AG10803 (cell line): ENCODE data around the gene ABCG1.

Experiments used
- DNase-seq: peaks from one replicate; pipeline ENCODE4 v3.0.0; 2010; ENCODE audit warnings: low read depth
- H3K4me3 ChIP-seq: 2 replicates; pipeline ENCODE4 v1.5.1; 2011; ENCODE audit warnings: mild to moderate bottlenecking, low read length, control low read depth
- TF ChIP-seq, protein P1 (sequence below): conservative IDR thresholded peaks from 2 replicates; pipeline ENCODE4 v1.5.1; 2011; ENCODE audit warnings: mild to moderate bottlenecking, low read length, control low read depth, inconsistent platforms

The ABCG1 gene

DNA sequence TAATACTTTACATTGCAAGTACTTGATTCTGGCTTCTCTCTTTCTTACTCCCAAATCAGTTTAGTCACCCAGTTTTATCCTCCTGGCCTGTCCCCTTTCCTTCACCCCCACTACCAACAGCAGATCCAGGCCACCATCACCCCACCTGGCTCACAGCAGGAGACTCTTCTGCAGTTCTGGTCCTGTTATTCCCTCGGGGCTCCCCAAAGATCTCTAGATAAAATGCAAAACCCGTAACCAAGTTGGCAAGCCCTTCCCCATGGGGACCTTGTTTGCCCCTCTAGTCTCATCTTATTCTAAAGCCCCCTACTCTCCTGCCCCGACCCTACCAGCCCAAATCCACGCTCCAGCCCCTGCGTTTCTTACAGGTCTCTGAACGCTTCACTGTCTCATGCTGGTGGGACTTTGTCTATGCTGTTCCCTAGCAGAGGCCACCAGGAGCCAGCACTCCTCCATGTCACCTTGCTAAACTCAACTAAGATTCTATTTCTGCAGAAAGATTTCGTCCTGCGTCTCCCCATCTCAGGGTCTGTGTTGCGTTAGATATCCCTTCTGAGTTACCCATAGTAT, 4.0 kb downstream of the ABCG1 start:
- no peak overlapping the region for H3K4me3 ChIP-seq
- no peak for DNase-seq
- TF ChIP-seq, protein P1, sequence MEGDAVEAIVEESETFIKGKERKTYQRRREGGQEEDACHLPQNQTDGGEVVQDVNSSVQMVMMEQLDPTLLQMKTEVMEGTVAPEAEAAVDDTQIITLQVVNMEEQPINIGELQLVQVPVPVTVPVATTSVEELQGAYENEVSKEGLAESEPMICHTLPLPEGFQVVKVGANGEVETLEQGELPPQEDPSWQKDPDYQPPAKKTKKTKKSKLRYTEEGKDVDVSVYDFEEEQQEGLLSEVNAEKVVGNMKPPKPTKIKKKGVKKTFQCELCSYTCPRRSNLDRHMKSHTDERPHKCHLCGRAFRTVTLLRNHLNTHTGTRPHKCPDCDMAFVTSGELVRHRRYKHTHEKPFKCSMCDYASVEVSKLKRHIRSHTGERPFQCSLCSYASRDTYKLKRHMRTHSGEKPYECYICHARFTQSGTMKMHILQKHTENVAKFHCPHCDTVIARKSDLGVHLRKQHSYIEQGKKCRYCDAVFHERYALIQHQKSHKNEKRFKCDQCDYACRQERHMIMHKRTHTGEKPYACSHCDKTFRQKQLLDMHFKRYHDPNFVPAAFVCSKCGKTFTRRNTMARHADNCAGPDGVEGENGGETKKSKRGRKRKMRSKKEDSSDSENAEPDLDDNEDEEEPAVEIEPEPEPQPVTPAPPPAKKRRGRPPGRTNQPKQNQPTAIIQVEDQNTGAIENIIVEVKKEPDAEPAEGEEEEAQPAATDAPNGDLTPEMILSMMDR = no peak

DNA sequence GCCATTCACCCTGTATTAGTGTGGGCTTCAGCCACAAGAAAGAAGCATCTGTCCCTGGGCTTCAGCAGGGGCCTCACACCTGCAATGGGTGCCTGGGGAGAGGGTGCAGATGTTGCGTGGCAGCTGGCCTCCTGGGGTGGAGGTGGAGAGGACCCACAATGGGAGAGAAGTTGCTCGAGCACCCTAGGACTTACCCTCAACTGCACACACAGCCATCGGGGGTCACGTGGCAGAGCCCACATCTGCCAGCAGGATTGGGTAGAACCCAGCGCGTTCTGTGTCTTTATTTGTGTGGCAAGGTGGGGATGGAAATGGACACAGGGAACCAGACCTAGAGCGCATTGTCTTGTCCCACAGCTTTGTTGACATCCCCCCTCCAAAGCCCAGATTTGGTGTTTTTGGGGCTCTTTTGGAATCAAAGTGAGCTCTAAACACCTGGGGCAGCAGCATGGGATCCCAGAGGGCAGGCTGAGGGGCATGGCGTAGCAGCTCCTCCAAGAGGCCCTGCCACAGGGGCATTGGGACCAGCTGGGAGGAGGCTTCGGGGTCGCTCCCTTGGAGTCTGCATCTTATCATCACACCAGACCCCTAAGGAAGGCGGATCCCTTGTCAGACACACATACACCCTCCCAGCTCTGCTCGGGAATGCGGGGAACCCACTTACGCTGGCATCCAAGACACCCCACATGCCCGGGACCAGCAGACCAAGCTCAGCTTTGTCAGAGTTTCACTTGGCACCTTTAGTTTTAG, 5.1 kb downstream of the ABCG1 start:
- DNase-seq = no peak
- TF ChIP-seq, protein P1 = no peak

DNA sequence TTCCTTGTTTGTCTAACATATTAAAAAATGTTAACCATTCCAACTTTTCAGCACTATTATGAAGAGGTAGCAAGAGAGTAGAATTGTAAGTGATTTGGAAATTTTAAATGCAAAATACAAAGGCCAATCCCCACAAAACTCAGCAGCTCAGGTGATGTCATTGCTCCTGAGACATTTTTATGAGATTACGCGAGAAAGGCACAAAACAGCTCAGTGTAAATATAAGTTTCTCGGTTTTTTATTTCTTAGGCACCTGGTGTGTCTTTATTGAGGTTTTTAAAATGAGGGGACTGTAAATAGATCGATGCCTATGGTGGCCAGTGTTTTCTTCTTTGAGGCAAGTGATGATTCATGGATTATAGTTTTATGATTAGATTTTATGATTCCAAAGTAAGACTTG, 6.1 kb downstream of the ABCG1 start:
- no peak for DNase-seq
- TF ChIP-seq, protein P1 = no peak
- H3K4me3 ChIP-seq = no peak overlapping the region

More for the DNA sequence above, 5.1 kb downstream of the ABCG1 start:
- H3K4me3 ChIP-seq = no peak overlapping the region

DNA sequence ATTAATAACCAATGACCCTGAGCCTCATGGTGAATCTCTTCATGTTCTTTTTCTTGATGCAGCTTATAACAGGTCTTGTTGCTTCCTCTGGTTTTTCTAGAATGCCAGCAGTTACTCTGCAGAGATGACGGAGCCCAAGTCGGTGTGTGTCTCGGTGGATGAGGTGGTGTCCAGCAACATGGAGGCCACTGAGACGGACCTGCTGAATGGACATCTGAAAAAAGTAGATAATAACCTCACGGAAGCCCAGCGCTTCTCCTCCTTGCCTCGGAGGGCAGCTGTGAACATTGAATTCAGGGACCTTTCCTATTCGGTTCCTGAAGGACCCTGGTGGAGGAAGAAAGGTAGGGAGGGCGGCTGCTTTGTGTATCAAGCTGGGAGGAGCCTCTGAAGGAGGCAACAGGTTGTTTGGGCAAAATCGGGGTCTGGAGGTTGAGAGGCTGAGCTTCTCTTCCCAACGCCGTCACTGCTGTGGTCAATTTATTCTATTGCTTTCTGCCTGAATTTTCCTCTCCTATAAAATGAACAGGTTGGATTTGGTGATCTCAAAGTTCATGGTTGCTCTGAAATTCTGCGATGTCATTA, 6.7 kb downstream of the ABCG1 start:
- no peak for DNase-seq
- TF ChIP-seq, protein P1 = no peak
- no peak overlapping the region for H3K4me3 ChIP-seq

DNA sequence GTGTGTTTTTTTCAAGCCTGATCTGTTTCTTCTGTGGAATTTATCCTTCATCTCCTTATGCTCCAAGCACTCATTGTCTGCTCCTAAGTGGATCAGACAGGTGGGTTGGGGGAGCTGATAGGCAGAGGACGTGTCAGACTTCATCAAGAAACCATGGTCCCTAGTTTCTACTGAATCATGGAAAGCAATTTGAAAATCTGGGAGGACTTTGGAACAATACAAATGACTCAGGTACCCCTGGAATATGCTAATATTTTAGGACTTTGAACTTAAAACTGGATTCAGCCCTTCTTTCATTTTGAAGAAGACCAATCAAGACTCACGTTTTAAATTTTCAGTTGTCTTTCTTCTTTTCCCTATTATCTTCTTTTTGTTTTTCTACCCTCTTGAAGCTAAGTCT, 7.7 kb downstream of the ABCG1 start:
- H3K4me3 ChIP-seq = no peak overlapping the region
- TF ChIP-seq, protein P1 = no peak
- DNase-seq = no peak

DNA sequence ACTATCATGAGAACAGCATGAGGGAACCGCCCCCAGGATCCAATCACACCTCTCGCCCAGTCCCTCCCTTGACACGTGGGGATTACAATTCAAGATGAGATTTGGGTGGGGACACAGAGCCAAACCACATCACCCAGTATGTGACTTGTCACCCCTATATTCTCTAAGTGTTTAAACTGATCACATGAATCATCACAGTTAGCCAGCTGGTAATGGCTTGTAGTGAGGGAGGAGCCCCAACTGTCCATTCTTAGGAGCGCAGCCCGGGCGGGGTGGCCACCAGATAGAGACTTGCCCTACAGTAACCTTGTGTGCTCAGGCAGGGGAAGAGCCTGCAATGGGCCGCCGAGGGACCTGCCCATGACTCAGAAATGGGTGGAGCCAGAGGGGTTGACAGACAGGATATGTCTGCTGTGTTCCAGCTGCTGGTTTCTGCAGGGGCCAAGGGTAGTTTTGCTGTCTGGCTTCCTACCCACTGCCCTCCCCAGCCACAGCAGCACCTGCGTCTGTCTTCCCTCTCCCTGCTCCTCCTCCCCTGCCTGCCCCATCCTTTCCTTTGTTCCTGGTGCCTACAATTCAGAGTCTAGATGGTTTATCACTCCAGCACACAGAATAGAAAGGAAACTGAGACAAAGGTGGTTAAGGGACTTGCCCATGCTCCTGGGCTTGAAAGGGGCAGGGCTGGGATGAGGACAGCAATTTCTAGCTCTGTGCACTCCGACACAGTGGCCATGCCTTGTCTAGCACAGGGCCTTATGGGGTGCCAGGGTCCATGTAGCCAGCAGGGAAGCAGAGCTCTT, 9.2 kb downstream of the ABCG1 start:
- TF ChIP-seq, protein P1 = no peak
- peak; percentile 62 for DNase-seq
- H3K4me3 ChIP-seq = no peak overlapping the region
